H1 (cell line): Measurements from ENCODE around the gene ANXA6. TPM values are rescaled to one million over a fixed set of nuclear protein-coding genes. Genes with fewer than 3 reads are reported as not detected.

Experiments
- CTCF ChIA-PET: fragments of 300-600 bp; sonication (Branson Sonifier 250); formaldehyde crosslinking; loops from one replicate; lab custom pipeline; 2021; ENCODE audit not compliant: partially characterized antibody; lab: Charles Lee
- POLR2A ChIA-PET: fragments of 300-600 bp; sonication (Branson Sonifier 250); formaldehyde crosslinking; loops from one replicate; lab custom pipeline; 2021; ENCODE audit warnings: inconsistent platforms; ENCODE audit not compliant: partially characterized antibody; lab: Charles Lee
- DNase-seq, 2 experiments: peaks; one replicate each; pipeline versions ENCODE4 v3.0.0 to v3.0.0-alpha.2; 2010 to 2022; ENCODE audit warnings: low spot score in 2 of 2, low read depth in 1 of 2, mixed read lengths in 1 of 2
- FAIRE-seq: peaks from 2 replicates; lab custom pipeline; 2011; peaks lifted over from hg19 to GRCh38; lab: Jason Lieb, UNC
- H2AFZ ChIP-seq: 2 replicates; pipeline ENCODE4 v1.8.1; 2012; ENCODE audit warnings: low read length, inconsistent platforms
- H2AK5ac ChIP-seq: 2 replicates; pipeline ENCODE4 v1.6.1; 2013; ENCODE audit warnings: low read depth, low read length
- H2BK120ac ChIP-seq: replicated peaks from 2 replicates; pipeline ENCODE3; 2013; ENCODE audit warnings: low read depth, low read length, inconsistent platforms
- H2BK12ac ChIP-seq: 2 replicates; pipeline ENCODE4 v1.6.1; 2013; ENCODE audit warnings: low read depth, low read length
- H2BK15ac ChIP-seq: 2 replicates; pipeline ENCODE4 v1.6.1; 2013; ENCODE audit warnings: low read length
- H2BK20ac ChIP-seq: 2 replicates; pipeline ENCODE4 v1.6.1; 2013; ENCODE audit warnings: low read length
- H2BK5ac ChIP-seq: 2 replicates; pipeline ENCODE4 v1.6.1; 2013; ENCODE audit warnings: low read depth, low read length
- H3K14ac ChIP-seq: 2 replicates; pipeline ENCODE4 v1.6.1; 2013; ENCODE audit warnings: inconsistent platforms; ENCODE audit not compliant: insufficient read length
- H3K18ac ChIP-seq: 2 replicates; pipeline ENCODE4 v1.6.1; 2013; ENCODE audit warnings: low read length; ENCODE audit errors: extremely low read depth
- H3K23ac ChIP-seq: 2 replicates; pipeline ENCODE4 v1.6.1; 2013; ENCODE audit warnings: inconsistent platforms; ENCODE audit not compliant: insufficient read length
- H3K23me2 ChIP-seq: 2 replicates; pipeline ENCODE4 v1.6.1; 2013; ENCODE audit warnings: low read depth, low read length
- H3K27ac ChIP-seq: 2 replicates; pipeline ENCODE4 v1.6.1; 2011; ENCODE audit warnings: low read depth, low read length, inconsistent platforms
- H3K27me3 ChIP-seq, 4 experiments: replicated peaks in 1 of 4; 1 replicate in 1 of 4; 2 replicates in 3 of 4; pipeline versions ENCODE4 v1.6.1 to v1.8.1; 2011 to 2013; ENCODE audit warnings: low read length in 3 of 4, mild to moderate bottlenecking in 3 of 4, inconsistent platforms in 2 of 4, mixed read lengths in 2 of 4, moderate library complexity in 1 of 4; ENCODE audit not compliant: control insufficient read depth in 3 of 4, insufficient read depth in 3 of 4; ENCODE audit errors: extremely low read depth in 1 of 4
- H3K36me3 ChIP-seq, 4 experiments: 2 replicates each; pipeline versions ENCODE4 v1.6.1 to v1.8.1; 2011 to 2013; ENCODE audit warnings: mild to moderate bottlenecking in 4 of 4, low read length in 3 of 4, moderate library complexity in 2 of 4, control low read depth in 1 of 4, inconsistent platforms in 1 of 4; ENCODE audit not compliant: insufficient read depth in 4 of 4, control insufficient read depth in 2 of 4
- H3K4ac ChIP-seq: replicated peaks from 2 replicates; pipeline ENCODE3; 2013; ENCODE audit warnings: low read length, low read depth, mixed read lengths, inconsistent platforms; ENCODE audit not compliant: insufficient read length
- H3K4me1 ChIP-seq, 4 experiments: replicated peaks in 1 of 4; 1 replicate in 1 of 4; 2 replicates in 3 of 4; pipeline versions ENCODE4 v1.6.1 to v1.8.1; 2011 to 2013; ENCODE audit warnings: low read length in 3 of 4, inconsistent platforms in 2 of 4, mixed read lengths in 1 of 4; ENCODE audit not compliant: insufficient read depth in 4 of 4, control insufficient read depth in 3 of 4
- H3K4me2 ChIP-seq, 2 experiments: 2 replicates each; pipeline versions ENCODE4 v1.6.1 to v1.8.1; 2011 to 2013; ENCODE audit warnings: low read depth in 2 of 2, low read length in 2 of 2, control low read depth in 1 of 2, inconsistent platforms in 1 of 2, mild to moderate bottlenecking in 1 of 2; ENCODE audit not compliant: insufficient read depth in 1 of 2
- H3K4me3 ChIP-seq, 4 experiments: fragments of 200-600, 300-600 bp in 1 of 4; sonication (generic), shearing (Covaris generic), sonication (Bioruptor Twin) in 1 of 4; 2 replicates each; pipeline versions ENCODE4 v1.5.1 to v1.8.1; 2011 to 2016; ENCODE audit warnings: low read length in 4 of 4, low read depth in 3 of 4, control low read depth in 2 of 4, inconsistent platforms in 2 of 4, mild to moderate bottlenecking in 2 of 4, mixed read lengths in 1 of 4, moderate library complexity in 1 of 4; ENCODE audit not compliant: insufficient read depth in 2 of 4; ENCODE audit errors: extremely low read depth in 1 of 4
- H3K56ac ChIP-seq: replicated peaks from 2 replicates; pipeline ENCODE3; 2013; ENCODE audit warnings: low read depth, mild to moderate bottlenecking, mixed read lengths, low read length, inconsistent platforms; ENCODE audit not compliant: insufficient read length
- H3K79me1 ChIP-seq: 2 replicates; pipeline ENCODE4 v1.6.1; 2013; ENCODE audit warnings: low read depth, low read length, control low read depth
- H3K79me2 ChIP-seq, 2 experiments: 2 replicates each; pipeline versions ENCODE4 v1.6.1 to v1.8.1; 2012 to 2013; ENCODE audit warnings: low read length in 2 of 2, mild to moderate bottlenecking in 2 of 2, inconsistent platforms in 1 of 2; ENCODE audit not compliant: insufficient read depth in 2 of 2, control insufficient read depth in 1 of 2
- H3K9ac ChIP-seq, 4 experiments: replicated peaks in 1 of 4; 1 replicate in 1 of 4; 2 replicates in 3 of 4; pipeline versions ENCODE4 v1.6.1 to v1.8.1; 2011 to 2013; ENCODE audit warnings: low read depth in 3 of 4, low read length in 3 of 4, control low read depth in 2 of 4, mild to moderate bottlenecking in 2 of 4, moderate library complexity in 2 of 4, inconsistent platforms in 1 of 4; ENCODE audit errors: extremely low read depth in 1 of 4
- H3K9me3 ChIP-seq, 2 experiments: 2 replicates each; pipeline versions ENCODE4 v1.6.1 to v1.8.1; 2012 to 2013; ENCODE audit warnings: mild to moderate bottlenecking in 2 of 2, moderate library complexity in 2 of 2, control low read depth in 1 of 2, inconsistent platforms in 1 of 2, low read depth in 1 of 2, low read length in 1 of 2, mixed read lengths in 1 of 2; ENCODE audit not compliant: insufficient read depth in 2 of 2
- H4K20me1 ChIP-seq, 2 experiments: replicated peaks in 1 of 2; 2 replicates each; pipeline versions ENCODE3 to v1.8.1; 2011 to 2013; ENCODE audit warnings: inconsistent platforms in 2 of 2, low read length in 2 of 2, mild to moderate bottlenecking in 1 of 2; ENCODE audit not compliant: insufficient read depth in 2 of 2, control insufficient read depth in 1 of 2
- H4K5ac ChIP-seq: 2 replicates; pipeline ENCODE4 v1.6.1; 2013; ENCODE audit warnings: low read length, low read depth, mixed read lengths, inconsistent platforms; ENCODE audit not compliant: insufficient read length
- H4K8ac ChIP-seq: 2 replicates; pipeline ENCODE4 v1.8.0; 2013; ENCODE audit warnings: mild to moderate bottlenecking, moderate library complexity, low read length, inconsistent platforms; ENCODE audit not compliant: insufficient read depth; ENCODE audit errors: extremely low read depth
- H4K91ac ChIP-seq: replicated peaks from 2 replicates; pipeline ENCODE3; 2013; ENCODE audit warnings: low read length, mixed read lengths, inconsistent platforms; ENCODE audit not compliant: insufficient read length
- ASH2L ChIP-seq: fragments of 200-600, 300-600 bp; sonication (generic); IDR thresholded peaks from one replicate; pipeline ENCODE4 v1.7.1; 2017; ENCODE audit warnings: low read length
- GABPA ChIP-seq: IDR thresholded peaks from 2 replicates; pipeline ENCODE4 v1.6.1; 2011; ENCODE audit warnings: mild to moderate bottlenecking, low read length, moderate library complexity, borderline replicate concordance; ENCODE audit not compliant: insufficient read depth
- TAF1 ChIP-seq: IDR thresholded peaks from 2 replicates; pipeline ENCODE4 v1.6.1; 2011; ENCODE audit warnings: mild to moderate bottlenecking, low read depth, low read length
- WGBS, 2 experiments: shearing (Covaris generic) in 1 of 2; methylation state at CpG; one replicate each; pipeline versions ENCODE4 v1.1.6 to v1.1.7; 2013 to 2015; ENCODE audit warnings: low lambda C conversion rate in 2 of 2, mixed read lengths in 2 of 2, inconsistent platforms in 1 of 2, low coverage in 1 of 2, missing lambda C conversion rate in 1 of 2; ENCODE audit not compliant: insufficient replicate concordance in 2 of 2, insufficient coverage in 1 of 2, insufficient read length in 1 of 2; ENCODE audit errors: extremely low coverage in 1 of 2, missing lambda C conversion rate in 1 of 2; 5-methylcytosine and 5-hydroxymethylcytosine counted together
- polyA plus RNA-seq, 7 experiments: library from polyadenylated mRNA; depleted of rRNA in 3 of 7; stranded (reverse) in 5 of 7; unstranded in 2 of 7; fragments of >200 nt in 5 of 7; fragments of 200-250 nt in 2 of 7; gene quantifications; 1 replicate in 5 of 7; 2 replicates in 1 of 7; 4 replicates in 1 of 7; pipeline versions ENCODE4 v1.2.1 to v1.2.3, GENCODE V29; 2011 to 2013; ENCODE audit warnings: missing spikeins in 2 of 7, mixed read lengths in 2 of 7
- total RNA-seq: library from RNA; stranded (reverse); fragmentation: NEBNext Ultra II Directional; extraction: Animal tissue kit (Norgen Biotek cat#: 25700); gene quantifications from 2 replicates; pipeline ENCODE4 v1.2.1, GENCODE V29; 2021

The ANXA6 gene
- total and polyA plus RNA-seq, 2 of the 8 experiments (the other 6 are each of a cell fraction or from before 2014, with no cell fraction given) = 61.3 to 78.6 TPM

GRCh38 chr5:151168602-151169344 lies 11.2 kb upstream of the ANXA6 start:
- H3K4me2 ChIP-seq = no peak overlapping the region
- no peak overlapping the region for H3K27ac ChIP-seq
- no peak overlapping the region for H2AK5ac ChIP-seq
- no peak overlapping the region for H3K18ac ChIP-seq
- H4K5ac ChIP-seq = no peak overlapping the region
- TF ChIP-seq GABPA (no peak), TAF1 (no peak), ASH2L (no peak)
- H4K91ac ChIP-seq = no peak overlapping the region
- H4K8ac ChIP-seq = peak overlapping the region; percentile 82; the same call in 1 of the 2 replicates
- no peaks in the 10 kb centered on the region for H3K9me3 ChIP-seq
- FAIRE-seq (no peak), DNase-seq (no peak)
- 72 to 100% methylated on average over 1 to 10 of the region's 10 CpGs for WGBS, 2 experiments
- no peaks in the 10 kb centered on the region for H3K36me3 ChIP-seq
- CTCF ChIA-PET = interaction anchor here (0.9 to 20.0 kb wide), 9 partner anchors 9 to 355 kb away, joined by 3 to 810 read pairs (median 4); partner anchors contain the start of gene ANXA6
- no peaks in the 10 kb centered on the region for H4K20me1 ChIP-seq
- POLR2A ChIA-PET = interaction anchor here (1.4 to 1.7 kb wide), 2 partner anchors 23 to 27 kb away, joined by 3 to 4 read pairs; no protein-coding TSS in a partner anchor
- 0 out of 2 replicates have a peak overlapping the region, but pooled peaks have one; percentile 61 for H2BK15ac ChIP-seq
- no peak overlapping the region for H2BK20ac ChIP-seq
- no peaks in the 10 kb centered on the region for H3K23me2 ChIP-seq
- no peak overlapping the region for H2BK120ac ChIP-seq
- H3K79me1 ChIP-seq = no peaks in the 10 kb centered on the region
- no peak overlapping the region for H2BK5ac ChIP-seq
- no peak overlapping the region for H3K56ac ChIP-seq
- H2BK12ac ChIP-seq = no peak overlapping the region; the same call in 1 of the 2 replicates
- no peaks in the 10 kb centered on the region for H3K79me2 ChIP-seq
- H3K23ac ChIP-seq = no peak overlapping the region
- no peak overlapping the region for H3K14ac ChIP-seq
- 0 out of 2 replicates have a peak overlapping the region, but pooled peaks have one; percentile 36 for H2AFZ ChIP-seq
- H3K27me3 ChIP-seq = no peaks in the 10 kb centered on the region
- H3K4me3 ChIP-seq = no peak overlapping the region
- no peak overlapping the region for H3K9ac ChIP-seq
- no peaks in the 10 kb centered on the region; a peak in 1 of 7 replicates for H3K4me1 ChIP-seq
- no peak overlapping the region for H3K4ac ChIP-seq
